Naive thymus-derived CD4-positive, alpha-beta T cell (primary cell): ENCODE results near the gene EMP1. TPM values are rescaled to one million over a fixed set of nuclear protein-coding genes. Genes with fewer than 3 reads are reported as not detected.

ENCODE experiments used
- ATAC-seq: fragments of 150-1000 bp; cut with Tn5 transposase; 2 replicates; pipeline ENCODE4 v1.10.0; 2021; ENCODE audit warnings: mild to moderate bottlenecking, moderate library complexity
- CTCF ChIA-PET: fragments of 350-600 bp; sonication (Branson Sonifier 250); formaldehyde crosslinking; loops from one replicate; lab custom pipeline; 2021; ENCODE audit warnings: antibody characterized with exemption; lab: Charles Lee
- POLR2A ChIA-PET: fragments of 350-600 bp; sonication (Branson Sonifier 250); formaldehyde crosslinking; loops from one replicate; lab custom pipeline; 2021; ENCODE audit warnings: antibody characterized with exemption, inconsistent platforms; lab: Charles Lee
- DNase-seq, 9 donors: peaks; one replicate each; pipeline versions ENCODE4 v3.0.0 to v3.0.0-alpha.2; 2020 to 2022; ENCODE audit warnings: mixed read lengths in 1 of 9
- H3K27ac ChIP-seq: one replicate; pipeline ENCODE4 v1.7.0; 2013; ENCODE audit warnings: mild to moderate bottlenecking, low read depth, low read length, moderate library complexity
- H3K27me3 ChIP-seq, 2 donors: one replicate each; pipeline ENCODE4 v1.7.0; 2013; ENCODE audit warnings: low read length in 2 of 2, mild to moderate bottlenecking in 2 of 2, moderate library complexity in 2 of 2; ENCODE audit not compliant: control insufficient read depth in 2 of 2, insufficient read depth in 2 of 2
- H3K36me3 ChIP-seq, 3 experiments: 1 replicate in 2 of 3; 2 replicates in 1 of 3; pipeline ENCODE4 v1.7.0; 2013; ENCODE audit warnings: low read length in 3 of 3, mild to moderate bottlenecking in 3 of 3, moderate library complexity in 1 of 3; ENCODE audit not compliant: insufficient read depth in 3 of 3, control insufficient read depth in 2 of 3
- H3K4me1 ChIP-seq, 2 donors: one replicate each; pipeline ENCODE4 v1.7.0; 2013; ENCODE audit warnings: low read length in 2 of 2, mild to moderate bottlenecking in 2 of 2, moderate library complexity in 1 of 2; ENCODE audit not compliant: control insufficient read depth in 2 of 2, insufficient read depth in 2 of 2
- H3K4me3 ChIP-seq: 2 replicates; pipeline ENCODE4 v1.7.0; 2013; ENCODE audit warnings: mild to moderate bottlenecking, low read length
- H3K9me3 ChIP-seq, 3 experiments: 1 replicate in 2 of 3; 2 replicates in 1 of 3; pipeline ENCODE4 v1.7.0; 2013; ENCODE audit warnings: low read length in 3 of 3; ENCODE audit not compliant: control insufficient read depth in 2 of 3
- H3K27ac Mint-ChIP-seq, 9 donors: one replicate each; pipeline ENCODE4 v1.8.0; 2020 to 2022; ENCODE audit warnings: mixed read lengths in 9 of 9, mild to moderate bottlenecking in 8 of 9, moderate library complexity in 5 of 9, inconsistent platforms in 2 of 9
- H3K27me3 Mint-ChIP-seq, 5 donors: one replicate each; pipeline ENCODE4 v1.8.0; 2021 to 2022; ENCODE audit warnings: mixed read lengths in 5 of 5, mild to moderate bottlenecking in 1 of 5
- H3K36me3 Mint-ChIP-seq, 5 donors: one replicate each; pipeline ENCODE4 v1.8.0; 2020 to 2022; ENCODE audit warnings: mixed read lengths in 5 of 5, mild to moderate bottlenecking in 3 of 5, inconsistent platforms in 1 of 5
- H3K4me1 Mint-ChIP-seq, 7 donors: one replicate each; pipeline ENCODE4 v1.8.0; 2020 to 2022; ENCODE audit warnings: mixed read lengths in 7 of 7, mild to moderate bottlenecking in 3 of 7, inconsistent platforms in 1 of 7
- H3K4me3 Mint-ChIP-seq, 10 donors: one replicate each; pipeline ENCODE4 v1.8.0; 2020 to 2022; ENCODE audit warnings: mild to moderate bottlenecking in 10 of 10, mixed read lengths in 10 of 10, moderate library complexity in 6 of 10, inconsistent platforms in 2 of 10
- H3K9me3 Mint-ChIP-seq, 11 donors: one replicate each; pipeline ENCODE4 v1.8.0; 2020 to 2022; ENCODE audit warnings: mixed read lengths in 11 of 11, mild to moderate bottlenecking in 4 of 11, inconsistent platforms in 1 of 11, moderate library complexity in 1 of 11
- intact Hi-C, 2 donors: fragments of 100-400 bp; cut with micrococcal nuclease; formaldehyde crosslinking; loops; one replicate each; pipeline ENCODE4 v1.15.1; 2023
- polyA plus RNA-seq, 2 donors: library from polyadenylated mRNA; unstranded; fragments of 300-500 nt; fragmentation: Illumina TruSeq; gene quantifications; one replicate each; pipeline ENCODE4 v1.2.3, GENCODE V29; 2021
- total RNA-seq, 6 experiments: library from RNA in 5 of 6; stranded (reverse) in 5 of 6; gene quantifications; 1 replicate in 5 of 6; 2 replicates in 1 of 6; pipeline ENCODE4 v1.2.3 and lab custom pipeline; 2021 to 2026

Gene EMP1
- total and polyA plus RNA-seq, 7 experiments from 2014 or later = 0.37 to 40.1 (median 4.3) TPM; not detected in 1

DNA sequence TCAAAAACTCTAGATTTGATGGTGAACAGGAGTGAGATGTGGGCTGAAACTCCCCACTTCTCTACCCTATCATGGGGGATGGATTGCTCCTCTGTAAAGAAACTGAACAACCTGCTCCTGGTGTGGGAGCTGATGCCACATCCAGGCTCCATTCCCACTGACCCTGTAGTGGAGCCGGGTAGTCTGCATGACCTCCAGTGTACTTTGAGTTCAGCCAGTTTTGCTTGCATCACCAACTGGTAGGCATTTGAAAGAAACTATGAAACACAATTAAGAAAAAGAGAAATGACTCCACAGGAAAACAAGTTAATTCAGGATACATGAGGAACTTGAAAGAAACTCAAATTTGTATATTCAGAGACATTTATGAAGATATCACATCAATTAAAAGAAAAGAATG, 27.3 kb upstream of the EMP1 start:
- Histone ChIP-seq H3K27ac (no peak overlapping the region), H3K36me3 (no peaks in the 10 kb centered on the region), H3K4me1 (peaks cover 13 to 24% of the 10 kb centered on the region in 2 donors), H3K4me3 (no peak overlapping the region), H3K27me3 (no peaks in the 10 kb centered on the region), H3K9me3 (no peaks in the 10 kb centered on the region)
- Mint-ChIP-seq H3K36me3 (peaks cover 0 to 2% (median 0%) of the 10 kb centered on the region in 5 donors), H3K4me3 (no peak overlapping the region), H3K27ac (no peak overlapping the region), H3K9me3 (peaks cover 0 to 5% (median 0%) of the 10 kb centered on the region in 11 donors), H3K27me3 (peaks cover 0 to 47% (median 15%) of the 10 kb centered on the region in 5 donors), H3K4me1 (peaks cover 22 to 42% (median 32%) of the 10 kb centered on the region in 7 donors)
- ChIA-PET POLR2A (no interaction called here), CTCF (no interaction called here)
- DNase-seq (no peak), ATAC-seq (no peak)
- intact Hi-C loops = loop anchor here in 1 of 2 donors (5.0 kb wide), 1 partner anchor 167 kb away; the partner anchor contains the start of gene HEBP1

DNA sequence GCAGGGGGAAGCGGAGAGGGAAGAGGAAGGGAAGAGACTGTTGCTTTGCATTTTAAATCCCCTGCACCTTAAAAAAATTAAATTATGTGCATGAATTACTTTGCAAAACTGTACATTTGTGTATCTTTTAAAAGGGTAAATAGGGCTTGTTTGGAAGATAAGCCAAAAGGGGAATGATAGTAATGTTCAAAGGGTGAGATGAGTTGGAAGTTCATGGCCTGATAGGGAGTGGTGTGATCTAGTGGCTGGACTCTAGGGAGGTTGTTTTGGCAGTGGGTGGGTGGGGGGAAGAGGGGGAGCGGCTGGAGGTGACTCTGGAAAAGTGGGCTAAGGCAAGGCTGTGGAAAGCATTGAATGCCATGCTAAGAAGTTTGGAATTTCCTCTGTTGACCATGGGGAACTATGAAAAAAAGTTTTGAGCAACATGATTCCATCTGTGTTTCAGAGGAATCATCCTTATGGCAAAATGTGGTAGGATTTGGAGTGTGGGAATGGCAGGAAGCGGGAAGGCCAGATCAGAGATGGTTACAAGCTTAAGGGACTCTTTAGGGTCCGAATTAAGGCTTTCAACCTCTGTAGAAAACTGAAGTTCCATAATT, 25.5 kb upstream of the EMP1 start:
- Histone ChIP-seq H3K4me3 (no peak overlapping the region), H3K27ac (no peak overlapping the region), H3K9me3 (no peaks in the 10 kb centered on the region), H3K4me1 (peaks cover 4 to 8% of the 10 kb centered on the region in 2 donors), H3K36me3 (no peaks in the 10 kb centered on the region), H3K27me3 (peaks cover 0 to 3% of the 10 kb centered on the region in 2 donors)
- peaks cover 0 to 5% (median 0%) of the 10 kb centered on the region in 11 donors for H3K9me3 Mint-ChIP-seq
- H3K36me3 Mint-ChIP-seq = peaks cover 0 to 2% (median 0%) of the 10 kb centered on the region in 5 donors
- POLR2A ChIA-PET = interaction anchor here (0.6 kb wide), 1 partner anchor 20 kb away, joined by 3 read pairs; no protein-coding TSS in a partner anchor
- peaks cover 7 to 26% (median 20%) of the 10 kb centered on the region in 7 donors for H3K4me1 Mint-ChIP-seq
- no peak overlapping the region for H3K4me3 Mint-ChIP-seq
- peaks cover 0 to 50% (median 15%) of the 10 kb centered on the region in 5 donors for H3K27me3 Mint-ChIP-seq
- no peak overlapping the region for H3K27ac Mint-ChIP-seq
- ATAC-seq = no peak
- intact Hi-C loops = no loop called here
- CTCF ChIA-PET = no interaction called here
- no peak for DNase-seq

DNA sequence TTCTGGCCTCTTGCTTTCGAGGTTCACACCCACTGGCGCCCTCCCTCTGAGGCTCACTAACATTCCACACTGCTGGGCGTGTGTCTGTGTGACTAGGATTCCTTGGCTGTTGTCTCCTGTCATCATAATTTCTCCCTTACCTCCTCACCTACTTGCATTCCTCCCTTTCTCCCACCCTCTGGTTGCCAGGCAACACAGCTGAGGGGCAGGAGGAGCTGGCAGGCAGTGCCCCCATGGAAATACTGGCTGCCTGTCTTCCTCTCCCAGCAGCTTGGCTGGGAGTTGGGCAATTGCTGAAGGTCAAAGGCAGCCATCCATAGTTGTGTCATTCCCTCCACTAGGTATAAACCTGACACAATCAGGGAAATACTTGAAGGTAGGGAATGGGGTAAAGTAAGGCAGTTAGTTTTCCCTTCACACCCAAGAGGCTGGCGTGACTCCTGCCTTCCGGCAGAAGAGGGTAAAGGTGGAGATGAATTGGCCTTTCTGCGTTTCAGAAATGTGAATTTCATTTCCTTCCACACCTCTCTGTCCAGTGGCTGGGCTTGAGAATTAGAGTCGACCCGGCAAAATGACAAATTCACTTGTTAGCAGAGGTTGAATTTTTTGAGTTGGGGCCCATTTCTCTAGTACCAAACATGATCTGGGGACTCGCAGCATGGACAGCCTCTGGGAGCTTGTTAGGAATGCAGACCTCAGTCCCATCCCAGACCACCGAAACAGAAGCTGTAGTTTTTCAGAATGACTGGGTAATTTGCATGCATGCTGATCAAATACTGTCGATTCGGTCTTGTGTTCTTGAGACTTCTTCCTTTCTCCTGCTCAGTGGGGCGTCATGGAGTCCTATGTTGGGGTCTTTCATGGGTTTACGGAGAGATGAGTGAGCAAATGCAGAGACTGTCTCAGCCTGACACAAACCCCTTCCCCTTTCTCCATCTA, 24.3 kb upstream of the EMP1 start:
- Histone ChIP-seq H3K27ac (no peak overlapping the region), H3K36me3 (no peaks in the 10 kb centered on the region), H3K4me3 (no peak overlapping the region), H3K9me3 (no peaks in the 10 kb centered on the region), H3K4me1 (peaks cover 0 to under 1% of the 10 kb centered on the region in 2 donors), H3K27me3 (peaks cover 0 to 3% of the 10 kb centered on the region in 2 donors)
- Mint-ChIP-seq H3K9me3 (peaks cover 0 to 5% (median 0%) of the 10 kb centered on the region in 11 donors), H3K36me3 (peaks cover 0 to 2% (median 0%) of the 10 kb centered on the region in 5 donors), H3K27ac (no peak overlapping the region), H3K4me1 (peaks cover 0 to 17% (median 13%) of the 10 kb centered on the region in 7 donors), H3K27me3 (peaks cover 0 to 57% (median 15%) of the 10 kb centered on the region in 5 donors), H3K4me3 (no peak overlapping the region)
- CTCF ChIA-PET = interaction anchor here (0.7 kb wide), 1 partner anchor 258 kb away, joined by 3 read pairs; no protein-coding TSS in a partner anchor
- POLR2A ChIA-PET = no interaction called here
- intact Hi-C loops = no loop called here
- DNase-seq (no peak), ATAC-seq (no peak)

DNA sequence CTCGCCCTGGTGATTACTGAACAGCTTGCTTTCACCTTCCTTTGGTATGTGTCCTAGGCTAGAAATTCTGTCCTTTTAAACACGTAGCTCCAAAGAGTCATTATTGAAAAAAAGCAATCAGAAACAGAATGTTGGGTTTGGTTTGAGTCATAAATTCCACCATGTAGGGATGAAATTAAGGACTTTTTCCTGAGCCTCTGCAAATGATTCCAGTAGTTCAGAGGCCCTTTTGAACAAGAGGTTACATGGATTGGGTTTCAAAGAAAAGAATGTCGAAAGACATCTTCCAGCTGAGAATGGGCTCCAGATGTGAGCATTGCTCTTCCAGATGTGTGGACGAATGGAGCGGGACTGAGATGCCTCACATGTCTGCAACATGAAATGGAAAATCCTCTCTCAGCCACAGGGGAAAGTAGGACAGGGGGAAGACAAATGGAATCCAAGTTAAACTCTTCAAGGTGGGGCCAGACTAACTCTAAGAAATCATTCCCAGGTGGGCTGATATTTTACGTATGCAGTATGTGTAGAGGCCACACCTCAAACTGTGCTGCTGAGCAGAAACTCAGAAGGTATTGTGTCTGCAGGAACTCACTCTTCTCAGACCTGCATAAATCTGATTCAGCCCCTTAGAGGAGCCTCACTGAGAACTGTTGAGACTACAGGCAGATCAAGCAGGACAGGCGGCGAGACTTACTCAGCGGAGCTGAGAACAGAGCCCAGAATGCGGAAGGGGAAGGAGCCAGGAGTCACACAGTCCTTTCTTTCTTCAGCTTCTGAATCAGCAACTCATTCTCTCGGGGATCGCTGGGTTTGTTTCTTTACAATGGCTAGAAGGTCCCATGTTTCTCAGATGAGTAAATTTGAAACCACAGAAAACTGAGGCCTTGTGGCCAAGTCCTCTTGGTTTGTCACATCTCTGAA, 23.3 kb upstream of the EMP1 start:
- H3K27me3 ChIP-seq = peaks cover 0 to 3% of the 10 kb centered on the region in 2 donors
- no peaks in the 10 kb centered on the region for H3K9me3 ChIP-seq
- DNase-seq (peak in 1 of 9 donors; percentile 33), ATAC-seq (peak; percentile 87)
- intact Hi-C loops = no loop called here
- H3K27ac ChIP-seq = no peak overlapping the region
- H3K9me3 Mint-ChIP-seq = peaks cover 0 to 1% (median 0%) of the 10 kb centered on the region in 11 donors
- H3K4me1 ChIP-seq = no peaks in the 10 kb centered on the region
- H3K36me3 ChIP-seq = no peaks in the 10 kb centered on the region
- POLR2A ChIA-PET = interaction anchor here (0.6 kb wide), 1 partner anchor 25 kb away, joined by 3 read pairs; no protein-coding TSS in a partner anchor
- CTCF ChIA-PET = no interaction called here
- peaks cover 9 to 24% (median 16%) of the 10 kb centered on the region in 7 donors for H3K4me1 Mint-ChIP-seq
- H3K4me3 Mint-ChIP-seq = no peak overlapping the region
- H3K27ac Mint-ChIP-seq = peak overlapping the region in 3 of 9 donors; percentile 16 to 46 (median 17)
- H3K36me3 Mint-ChIP-seq = no peaks in the 10 kb centered on the region
- H3K4me3 ChIP-seq = no peak overlapping the region
- H3K27me3 Mint-ChIP-seq = peaks cover 0 to 64% (median 15%) of the 10 kb centered on the region in 5 donors

DNA sequence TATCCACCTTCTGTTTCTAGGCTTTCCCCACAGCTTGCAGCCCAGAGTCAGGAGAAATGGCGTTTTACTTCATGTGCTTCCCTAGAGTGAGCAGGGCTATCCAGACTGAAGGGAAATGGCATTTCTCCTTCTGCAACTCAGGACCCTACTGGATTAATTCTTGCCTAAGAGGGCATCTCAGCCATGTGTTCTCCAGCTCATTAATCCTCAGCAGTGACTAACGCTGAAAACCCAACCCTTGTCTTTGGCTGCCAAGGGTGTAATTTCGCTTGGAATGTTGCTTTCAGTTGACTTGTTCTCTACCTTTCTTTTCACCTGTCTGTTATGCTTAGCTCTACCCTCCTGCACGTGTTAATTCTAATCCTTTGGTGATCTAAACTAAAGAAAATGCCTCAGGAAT, 21.0 kb upstream of the EMP1 start:
- POLR2A ChIA-PET = no interaction called here
- H3K36me3 Mint-ChIP-seq = no peaks in the 10 kb centered on the region
- no peak overlapping the region for H3K27ac ChIP-seq

More for the DNA sequence above, 21.0 kb upstream of the EMP1 start:
- intact Hi-C loops = loop anchor here in 1 of 2 donors (5.0 kb wide), 1 partner anchor 33 kb away; no protein-coding TSS in a partner anchor
- CTCF ChIA-PET = no interaction called here
- peaks cover 25 to 39% (median 35%) of the 10 kb centered on the region in 7 donors for H3K4me1 Mint-ChIP-seq
- no peak for DNase-seq
- no peak overlapping the region for H3K27ac Mint-ChIP-seq
- H3K27me3 Mint-ChIP-seq = peaks cover 0 to 60% (median 5%) of the 10 kb centered on the region in 5 donors
- peaks cover 0 to 16% of the 10 kb centered on the region in 2 donors for H3K4me1 ChIP-seq
- no peak overlapping the region for H3K4me3 ChIP-seq
- H3K9me3 Mint-ChIP-seq = no peaks in the 10 kb centered on the region
- no peak overlapping the region for H3K4me3 Mint-ChIP-seq
- H3K27me3 ChIP-seq = peaks cover 0 to 3% of the 10 kb centered on the region in 2 donors
- ATAC-seq = no peak
- no peaks in the 10 kb centered on the region for H3K36me3 ChIP-seq
- H3K9me3 ChIP-seq = no peaks in the 10 kb centered on the region
